Measurements from ENCODE around the gene ITM2B. TPM values are rescaled to one million over a fixed set of nuclear protein-coding genes. Genes with fewer than 3 reads are reported as not detected.

Gene ITM2B
- total and polyA plus RNA-seq, 2 donors (not counting 1 experiment from before 2014, with no cell fraction given) = 122 to 177 TPM

- H3K79me2 ChIP-seq (ENCODE audit: control insufficient read depth, insufficient read depth, low read length) = peaks cover 97% of the 10 kb centered on the region
- no peaks in the 10 kb centered on the region for H3K27me3 ChIP-seq (replicated peaks in 1 of 4; ENCODE audit: control extremely low read depth in 1 of 4, control insufficient read depth in 3 of 4, insufficient read depth in 4 of 4, low read length in 3 of 4)
- Mint-ChIP-seq H3K27ac (no peak overlapping the region), H3K9me3 (ENCODE audit: insufficient read depth) (peaks cover 6% of the 10 kb centered on the region), H3K4me3 (peak overlapping the region; percentile 81), H3K27me3 (no peaks in the 10 kb centered on the region), H3K4me1 (peaks cover 46% of the 10 kb centered on the region)
- ATAC-seq (ENCODE audit: low read depth) (no peak), DNase-seq (no peak)
- peak overlapping the region; percentile 9 for H2AFZ ChIP-seq (ENCODE audit: insufficient read depth, low read depth, low read length, poor library complexity, severe bottlenecking)
- peak overlapping the region; percentile 46 for H3K9ac ChIP-seq (ENCODE audit: low read length)
- POLR2A ChIA-PET = no interaction called here
- 59% methylated on average over 28 of the region's 28 CpGs for WGBS (ENCODE audit: insufficient coverage)
- peak overlapping the region; percentile 74 for H3K4me2 ChIP-seq (replicated peaks; ENCODE audit: low read depth, low read length, poor library complexity, severe bottlenecking)
- H3K36me3 ChIP-seq (replicated peaks in 1 of 2; ENCODE audit: control extremely low read depth in 1 of 2, control insufficient read depth in 1 of 2, extremely low read depth in 1 of 2, insufficient read depth in 2 of 2, low read length in 1 of 2) = peaks cover 1 to 35% of the 10 kb centered on the region in 2 experiments
- H3K27ac ChIP-seq (ENCODE audit: low read length in 2 of 2) = no peak overlapping the region
- H3K9me3 ChIP-seq (ENCODE audit: control extremely low read depth in 1 of 3, control insufficient read depth in 2 of 3, insufficient read depth in 1 of 3, low read length in 2 of 3) = peaks cover 4 to 64% (median 14%) of the 10 kb centered on the region in 3 donors
- H4K20me1 ChIP-seq (ENCODE audit: control insufficient read depth, insufficient read depth, low read length, poor library complexity, severe bottlenecking) = peaks cover 93% of the 10 kb centered on the region
- H3K4me1 ChIP-seq (ENCODE audit: control insufficient read depth in 2 of 2, insufficient read depth in 2 of 2, low read length in 2 of 2) = peaks cover 3 to 35% of the 10 kb centered on the region in 2 donors
- TF ChIP-seq EZH2 (IDR thresholded peaks at IDR 0.05; ENCODE audit: borderline replicate concordance, insufficient read depth, low read depth, low read length, poor library complexity, severe bottlenecking) (no peak), CTCF (IDR thresholded peaks at IDR 0.05) (no peak)
- CTCF ChIA-PET = interaction anchor here (1.6 to 2.5 kb wide), 2 partner anchors 16 to 224 kb away, joined by 4 to 9 read pairs; partner anchors contain the start of gene MED4
- H3K4me3 ChIP-seq (ENCODE audit: control extremely low read depth in 1 of 5, extremely low read depth in 1 of 5, insufficient read depth in 1 of 5, low read depth in 2 of 5, low read length in 4 of 5) = peak overlapping the region in 4 of 5 experiments; percentile 25 to 47 (median 38)
- intact Hi-C loops (cut with micrococcal nuclease) = loop anchor here (2.0 kb wide), 2 partner anchors 14 to 54 kb away; no protein-coding TSS in a partner anchor
These were observed 85.4 kb downstream of the ITM2B start for GRCh38 chr13:48318377-48318811.

- intact Hi-C loops (cut with micrococcal nuclease) = loop anchor here (2.0 kb wide), 2 partner anchors 14 to 54 kb away; no protein-coding TSS in a partner anchor
- H3K27ac Mint-ChIP-seq = peak overlapping the region; percentile 2
- ChIA-PET POLR2A (interaction anchor here (1.3 to 1.4 kb wide), 2 partner anchors 15 to 214 kb away, joined by 3 read pairs; partner anchors contain the start of gene RB1), CTCF (interaction anchor here (1.6 to 2.5 kb wide), 2 partner anchors 15 to 225 kb away, joined by 4 to 9 read pairs; partner anchors contain the start of gene MED4)
- ATAC-seq (ENCODE audit: low read depth) (peak; percentile 19), DNase-seq (peak; percentile 48)
- H3K27me3 Mint-ChIP-seq = no peaks in the 10 kb centered on the region
- peaks cover 4 to 59% (median 14%) of the 10 kb centered on the region in 3 donors for H3K9me3 ChIP-seq (ENCODE audit: control extremely low read depth in 1 of 3, control insufficient read depth in 2 of 3, insufficient read depth in 1 of 3, low read length in 2 of 3)
- H3K9ac ChIP-seq (ENCODE audit: low read length) = peak overlapping the region; percentile 46
- H2AFZ ChIP-seq (ENCODE audit: insufficient read depth, low read depth, low read length, poor library complexity, severe bottlenecking) = peak overlapping the region; percentile 9
- peaks cover 92% of the 10 kb centered on the region for H4K20me1 ChIP-seq (ENCODE audit: control insufficient read depth, insufficient read depth, low read length, poor library complexity, severe bottlenecking)
- peaks cover 44% of the 10 kb centered on the region for H3K4me1 Mint-ChIP-seq
- TF ChIP-seq CTCF (IDR thresholded peaks at IDR 0.05) (no peak), EZH2 (IDR thresholded peaks at IDR 0.05; ENCODE audit: borderline replicate concordance, insufficient read depth, low read depth, low read length, poor library complexity, severe bottlenecking) (no peak)
- H3K9me3 Mint-ChIP-seq (ENCODE audit: insufficient read depth) = peaks cover 6% of the 10 kb centered on the region
- H3K4me1 ChIP-seq (ENCODE audit: control insufficient read depth in 2 of 2, insufficient read depth in 2 of 2, low read length in 2 of 2) = peaks cover 3 to 35% of the 10 kb centered on the region in 2 donors
- peak overlapping the region; percentile 81 for H3K4me3 Mint-ChIP-seq
- H3K4me3 ChIP-seq (ENCODE audit: control extremely low read depth in 1 of 5, extremely low read depth in 1 of 5, insufficient read depth in 1 of 5, low read depth in 2 of 5, low read length in 4 of 5) = peak overlapping the region in 4 of 5 experiments; percentile 25 to 47 (median 38)
- peaks cover 97% of the 10 kb centered on the region for H3K79me2 ChIP-seq (ENCODE audit: control insufficient read depth, insufficient read depth, low read length)
- H3K4me2 ChIP-seq (replicated peaks; ENCODE audit: low read depth, low read length, poor library complexity, severe bottlenecking) = peak overlapping the region; percentile 74
- peaks cover 1 to 35% of the 10 kb centered on the region in 2 experiments for H3K36me3 ChIP-seq (replicated peaks in 1 of 2; ENCODE audit: control extremely low read depth in 1 of 2, control insufficient read depth in 1 of 2, extremely low read depth in 1 of 2, insufficient read depth in 2 of 2, low read length in 1 of 2)
- no peaks in the 10 kb centered on the region for H3K27me3 ChIP-seq (replicated peaks in 1 of 4; ENCODE audit: control extremely low read depth in 1 of 4, control insufficient read depth in 3 of 4, insufficient read depth in 4 of 4, low read length in 3 of 4)
- WGBS (ENCODE audit: insufficient coverage) = 50% methylated on average over 47 of the region's 47 CpGs
- H3K27ac ChIP-seq (ENCODE audit: low read length in 2 of 2) = no peak overlapping the region
These were observed 86.0 kb downstream of the ITM2B start for GRCh38 chr13:48318821-48319511.
